Epidermal melanocyte (primary cell): ENCODE data around the gene EIF2S1.
A peak's percentile ranks its signal among the peaks of the same experiment; 100 is the strongest.
"Not testable (repeated sequence)": the region's sequence is repeated elsewhere in the genome, so short reads cannot be mapped to it uniquely, and the experiment has no call there.

Source experiments
- DNase-seq: peaks from one replicate; pipeline ENCODE4 v3.0.0; 2011; ENCODE audit warnings: low spot score; ENCODE audit not compliant: insufficient read length

EIF2S1 gene

DNA sequence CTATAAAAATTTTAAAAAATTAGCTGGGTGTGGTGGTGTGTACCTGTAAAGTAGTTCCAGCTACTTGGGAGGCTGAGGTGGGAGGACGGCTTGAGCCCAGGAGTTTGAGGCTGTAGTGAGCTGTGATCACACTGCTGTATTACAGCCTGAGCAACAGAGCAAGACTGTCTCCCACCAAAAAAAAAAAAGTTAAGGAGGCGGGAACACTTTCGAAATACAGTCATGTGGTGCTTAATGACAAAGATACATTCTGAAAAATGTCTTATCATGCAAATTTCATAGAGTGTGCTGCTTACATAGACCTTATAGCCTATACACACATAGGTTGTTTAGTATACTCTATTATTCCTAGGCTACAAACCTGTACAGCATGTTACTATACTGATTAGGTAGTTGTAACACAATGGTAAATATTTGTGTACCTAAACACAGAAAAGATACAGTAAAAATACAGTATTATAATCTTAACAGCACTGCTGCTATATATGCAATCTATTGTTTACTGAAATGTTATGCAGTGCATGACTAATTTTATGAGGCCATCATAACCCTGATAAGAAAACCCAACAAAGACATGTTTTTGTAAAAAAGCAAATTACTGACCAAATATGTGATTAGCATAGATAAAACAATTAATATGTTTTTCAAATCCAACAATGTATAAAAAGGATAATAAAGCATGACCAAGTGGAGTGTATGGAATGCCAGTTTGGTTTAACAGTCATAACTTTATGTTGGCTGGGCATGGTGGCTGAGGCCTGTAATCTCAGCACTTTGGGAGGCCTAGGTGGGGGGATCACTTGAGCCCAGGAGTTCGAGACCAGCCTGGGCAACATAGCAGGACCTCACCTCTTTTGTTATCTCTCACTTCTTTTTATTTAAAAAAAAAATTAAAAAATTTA, 11.4 kb downstream of the EIF2S1 start:
- DNase-seq, result no peak

- DNase-seq, result no peak
Measured at GRCh38 chr14:67372833-67373232, 12.7 kb downstream of the EIF2S1 start.

DNA sequence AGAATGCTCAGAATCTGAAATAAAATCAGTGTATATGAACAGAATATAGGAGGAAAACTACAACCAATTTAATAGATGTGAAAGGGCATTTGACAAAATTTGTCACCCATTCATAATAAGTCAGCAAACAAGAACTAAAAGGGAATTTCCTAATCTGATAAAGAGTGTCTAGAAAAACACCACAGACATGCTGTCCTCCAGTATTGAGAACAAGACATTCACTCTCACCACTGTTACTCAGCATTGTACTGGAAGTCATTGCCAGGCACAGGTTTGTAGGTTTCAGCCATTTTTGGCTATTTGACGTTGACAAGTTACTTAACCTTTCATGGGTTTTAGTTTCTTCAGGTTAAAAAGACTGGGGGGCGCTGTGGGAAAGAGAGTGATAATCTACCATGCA, 13.2 kb downstream of the EIF2S1 start:
- DNase-seq, result no peak

GRCh38 chr14:67377916-67378315, 17.8 kb downstream of the EIF2S1 start:
- no peak for DNase-seq

DNA sequence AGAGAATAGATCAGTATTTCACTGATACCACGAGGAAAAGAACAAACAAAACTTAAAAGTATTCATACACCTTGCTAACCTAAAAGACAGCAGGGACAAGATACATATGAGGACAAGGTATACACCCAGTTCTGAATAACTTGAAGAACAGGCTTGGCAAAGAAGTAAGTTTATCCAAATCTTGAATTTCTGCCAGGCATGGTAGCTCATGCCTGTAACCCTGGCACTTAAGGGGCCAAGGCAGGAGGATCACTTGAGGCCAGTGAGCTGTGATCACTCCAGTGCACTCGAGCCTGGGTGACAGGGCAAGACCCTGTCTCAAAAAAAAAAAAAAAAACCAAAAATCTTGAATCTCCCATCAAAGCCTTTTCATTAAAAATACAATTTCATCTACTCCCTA, 25.0 kb downstream of the EIF2S1 start:
- no peak for DNase-seq

DNA sequence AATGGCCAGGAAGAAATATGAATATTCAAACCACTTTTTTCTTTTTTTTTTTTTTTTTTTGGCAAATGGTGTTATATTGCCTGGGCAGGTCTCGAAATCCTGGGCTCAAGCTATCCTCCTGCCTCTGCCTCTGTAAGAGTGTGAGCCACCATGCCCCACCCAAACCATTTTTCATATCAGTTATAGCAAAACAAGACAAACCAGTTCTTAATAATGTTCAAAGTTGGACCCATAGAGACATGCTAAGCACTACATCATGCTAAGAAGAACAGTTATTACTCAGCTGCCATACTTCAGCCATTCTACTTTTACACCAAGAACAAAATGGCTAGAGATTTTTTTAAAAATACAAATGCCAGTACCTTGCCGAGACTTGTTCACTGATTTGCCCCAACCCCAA, 25.5 kb downstream of the EIF2S1 start:
- DNase-seq, result no peak

GRCh38 chr14:67387195-67387594, 27.1 kb downstream of the EIF2S1 start:
- DNase-seq, result no peak

DNA sequence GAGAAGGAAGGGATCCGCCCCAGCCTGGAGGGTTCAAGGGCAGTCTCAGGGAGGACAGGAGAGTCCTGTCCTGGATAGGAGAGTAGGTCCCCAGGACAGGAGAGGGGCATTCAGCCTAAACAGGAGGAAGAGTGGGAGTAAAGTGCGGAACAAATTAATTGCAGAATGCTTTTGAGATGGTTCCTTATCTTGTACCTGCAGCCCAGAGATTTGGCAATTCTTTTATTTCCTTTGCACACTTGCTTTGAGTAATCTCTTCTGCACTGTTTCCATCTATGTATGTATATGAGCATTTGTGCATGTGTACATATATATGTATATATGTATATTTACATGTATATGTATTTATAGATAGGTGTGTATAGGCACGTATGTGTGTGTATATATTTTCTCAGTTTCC, 29.1 kb downstream of the EIF2S1 start:
- DNase-seq, result no peak

DNA sequence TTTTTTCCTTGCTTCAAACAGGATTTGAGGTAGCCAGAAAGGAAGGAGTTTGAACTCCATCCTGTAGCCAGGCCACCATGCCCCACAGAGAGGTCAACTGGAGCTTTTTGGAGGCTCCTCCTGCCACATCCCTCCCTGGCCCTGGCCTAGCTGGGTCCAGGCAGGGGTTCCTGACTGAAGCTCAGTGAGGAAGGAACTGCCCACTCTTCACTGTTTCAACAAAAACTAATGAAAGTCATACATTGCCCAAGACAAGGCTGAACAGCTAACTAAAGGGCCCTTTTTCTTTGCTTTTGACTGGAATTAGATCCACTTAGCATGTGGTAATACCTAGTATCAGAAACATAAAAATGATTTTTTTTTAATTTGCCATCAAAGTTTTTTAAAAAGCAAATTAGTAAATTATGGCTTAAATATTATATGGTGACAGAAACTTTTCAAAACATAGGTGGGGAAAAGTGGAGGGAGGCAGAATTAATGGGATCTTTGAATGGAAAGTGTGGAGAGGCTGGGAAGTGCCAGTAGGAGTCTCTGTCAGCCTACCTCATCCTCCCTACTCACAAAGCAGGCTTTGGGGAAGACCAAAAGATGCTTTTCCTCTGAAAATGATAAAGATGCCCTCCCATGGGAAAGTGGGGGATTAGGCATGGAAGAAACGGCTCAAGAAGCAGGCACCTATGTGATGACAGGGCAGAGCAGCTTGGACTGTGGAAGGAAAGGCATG, 29.8 kb downstream of the EIF2S1 start:
- DNase-seq, result no peak

- no peak for DNase-seq
Measured at GRCh38 chr14:67391268-67391667, 31.1 kb downstream of the EIF2S1 start.

GRCh38 chr14:67392123-67392522, 32.0 kb downstream of the EIF2S1 start:
- no peak for DNase-seq

DNA sequence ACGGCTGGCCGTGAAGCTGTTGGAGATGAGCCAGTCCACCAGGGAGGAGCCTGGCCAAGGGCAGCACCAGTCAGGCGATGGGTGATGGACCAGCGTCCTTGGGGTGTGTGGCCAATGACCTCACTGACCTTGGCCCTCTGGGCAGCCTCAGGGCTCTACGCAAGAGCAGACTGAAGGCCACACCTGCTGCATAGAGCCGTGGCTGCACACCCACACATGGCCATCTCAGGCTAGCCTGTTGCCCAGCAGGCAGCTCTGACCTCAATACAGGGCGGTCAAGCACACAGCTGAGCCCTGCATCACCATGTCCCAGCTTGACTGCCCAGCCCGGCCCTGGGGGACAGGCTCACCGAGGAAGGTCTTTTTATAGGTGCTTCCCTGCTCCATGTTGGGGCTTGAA, 32.7 kb downstream of the EIF2S1 start:
- DNase-seq, result no peak

GRCh38 chr14:67393689-67394088, 33.6 kb downstream of the EIF2S1 start:
- no peak for DNase-seq

- no peak for DNase-seq
Measured at GRCh38 chr14:67395086-67395875, 35.2 kb downstream of the EIF2S1 start.

- DNase-seq, result no peak
Measured at GRCh38 chr14:67395876-67396189, 35.7 kb downstream of the EIF2S1 start.

DNA sequence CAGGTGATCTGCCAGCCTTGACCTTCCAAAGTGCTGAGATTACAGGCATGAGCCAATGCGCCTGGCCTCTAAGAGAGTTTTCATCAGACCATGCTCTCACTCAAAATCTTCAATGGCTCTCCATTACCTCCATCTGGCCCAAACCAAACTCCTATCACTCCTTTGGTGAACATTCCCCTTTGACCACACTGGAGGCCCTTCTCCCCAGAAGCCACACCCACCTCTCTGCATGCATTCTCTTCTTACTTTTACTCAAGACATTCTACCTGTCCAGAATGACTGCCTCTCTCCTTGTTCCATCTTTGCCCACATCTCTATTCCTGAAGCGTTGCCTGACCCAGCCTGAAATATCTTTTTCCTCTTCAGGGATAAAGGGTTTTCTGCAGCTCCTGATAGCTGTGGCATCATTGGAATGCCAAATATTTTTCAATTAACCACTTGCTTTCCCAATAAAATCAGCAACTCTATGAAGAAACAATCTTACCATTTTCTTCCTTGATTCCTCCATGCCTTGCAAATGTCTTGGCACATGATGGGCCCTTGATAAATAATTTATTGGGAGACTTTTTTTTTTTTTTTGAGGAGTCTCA, 36.3 kb downstream of the EIF2S1 start:
- DNase-seq, result peak; percentile 48

DNA sequence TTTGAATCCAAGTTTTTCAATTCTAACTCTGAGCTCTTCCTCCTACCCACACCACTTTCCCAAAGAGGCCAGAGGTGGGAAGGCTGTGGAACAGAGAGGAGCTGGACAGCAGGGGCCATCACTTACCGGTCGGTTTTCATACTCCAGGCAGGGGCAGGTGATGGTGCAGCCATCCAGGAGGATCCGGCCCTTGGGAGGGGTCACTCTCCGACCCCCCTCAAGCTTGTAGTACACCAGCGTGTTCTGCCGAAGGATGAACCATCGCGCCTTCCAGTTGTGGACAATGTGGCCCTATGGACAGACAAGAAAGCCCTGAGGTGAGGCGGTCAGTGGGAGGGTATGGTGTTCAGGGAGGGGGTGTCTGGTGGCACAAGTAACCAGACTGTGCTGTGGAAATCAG, 37.4 kb downstream of the EIF2S1 start:
- DNase-seq, result no peak

DNA sequence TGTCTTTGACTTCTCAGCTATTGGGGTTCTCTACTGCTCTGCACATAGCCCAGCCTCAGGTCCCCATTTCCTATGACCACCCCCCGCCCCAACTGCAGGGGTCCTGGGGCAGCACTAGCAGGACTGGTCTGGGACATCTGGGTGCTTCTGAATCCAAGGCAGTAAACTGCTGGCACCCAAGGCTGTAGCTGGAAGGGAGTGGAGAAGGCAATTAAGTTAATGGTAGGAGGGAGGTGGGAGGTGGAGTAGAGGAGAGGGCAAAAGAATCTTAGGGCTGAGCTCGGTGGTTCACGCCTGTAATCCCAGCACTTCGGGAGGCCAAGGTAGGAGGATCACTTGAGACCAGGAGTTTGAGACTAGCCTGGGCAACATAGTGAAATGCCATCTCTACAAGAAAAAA, 40.3 kb downstream of the EIF2S1 start:
- DNase-seq, result no peak

DNA sequence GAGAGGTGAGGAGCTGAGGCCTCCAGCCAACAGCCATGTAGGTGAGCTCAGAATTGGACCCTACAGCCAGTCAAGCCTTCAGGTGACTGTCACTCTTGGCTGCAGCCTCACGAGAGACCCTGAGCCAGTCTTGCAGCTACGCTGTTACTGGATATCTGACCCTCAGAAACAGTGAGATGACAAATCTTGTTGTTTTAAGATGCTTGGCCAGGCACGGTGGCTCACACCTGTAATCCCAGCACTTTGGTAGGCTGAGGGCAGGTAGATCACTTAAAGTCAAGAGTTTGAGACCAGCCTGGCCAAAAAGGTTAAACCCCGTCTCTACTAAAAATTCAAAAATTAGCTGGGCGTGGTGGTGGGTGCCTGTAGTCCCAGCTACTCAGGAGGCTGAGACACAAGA, 45.6 kb downstream of the EIF2S1 start:
- no peak for DNase-seq

- not testable (repeated sequence) for DNase-seq
Measured at GRCh38 chr14:67408122-67408801, 48.1 kb downstream of the EIF2S1 start.

- no peak for DNase-seq
Measured at GRCh38 chr14:67409461-67409860, 49.3 kb downstream of the EIF2S1 start.
